ENCODE results near the gene PXMP4.
A peak's percentile ranks its signal among the peaks of the same experiment; 100 is the strongest.

- TF ChIP-seq CTCF (IDR thresholded peaks at IDR 0.05): no peak
- TF ChIP-seq POLR2AphosphoS5 (IDR thresholded peaks at IDR 0.05; ENCODE audit: insufficient read depth in 1 of 2, low read depth in 1 of 2): peak in 1 of 2 donors; percentile 33
Observed at GRCh38 chr20:33733654-33734576, 13.8 kb upstream of the PXMP4 start.

All from vagina (tissue), 2 donors.